Activated CD4-positive, CD25-positive, alpha-beta regulatory T cell treated with anti-CD3 and anti-CD28 coated beads, Interleukin-2, amount 50 U/mL, for 72 hours (primary cell): Measurements from ENCODE around the gene CST9.

Experiments used
- DNase-seq: peaks from one replicate; pipeline ENCODE4 v3.0.0; 2021

The CST9 gene, protein sequence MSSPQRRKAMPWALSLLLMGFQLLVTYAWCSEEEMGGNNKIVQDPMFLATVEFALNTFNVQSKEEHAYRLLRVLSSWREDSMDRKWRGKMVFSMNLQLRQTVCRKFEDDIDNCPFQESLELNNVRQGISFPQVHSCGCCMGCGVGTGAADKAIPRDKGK

DNA sequence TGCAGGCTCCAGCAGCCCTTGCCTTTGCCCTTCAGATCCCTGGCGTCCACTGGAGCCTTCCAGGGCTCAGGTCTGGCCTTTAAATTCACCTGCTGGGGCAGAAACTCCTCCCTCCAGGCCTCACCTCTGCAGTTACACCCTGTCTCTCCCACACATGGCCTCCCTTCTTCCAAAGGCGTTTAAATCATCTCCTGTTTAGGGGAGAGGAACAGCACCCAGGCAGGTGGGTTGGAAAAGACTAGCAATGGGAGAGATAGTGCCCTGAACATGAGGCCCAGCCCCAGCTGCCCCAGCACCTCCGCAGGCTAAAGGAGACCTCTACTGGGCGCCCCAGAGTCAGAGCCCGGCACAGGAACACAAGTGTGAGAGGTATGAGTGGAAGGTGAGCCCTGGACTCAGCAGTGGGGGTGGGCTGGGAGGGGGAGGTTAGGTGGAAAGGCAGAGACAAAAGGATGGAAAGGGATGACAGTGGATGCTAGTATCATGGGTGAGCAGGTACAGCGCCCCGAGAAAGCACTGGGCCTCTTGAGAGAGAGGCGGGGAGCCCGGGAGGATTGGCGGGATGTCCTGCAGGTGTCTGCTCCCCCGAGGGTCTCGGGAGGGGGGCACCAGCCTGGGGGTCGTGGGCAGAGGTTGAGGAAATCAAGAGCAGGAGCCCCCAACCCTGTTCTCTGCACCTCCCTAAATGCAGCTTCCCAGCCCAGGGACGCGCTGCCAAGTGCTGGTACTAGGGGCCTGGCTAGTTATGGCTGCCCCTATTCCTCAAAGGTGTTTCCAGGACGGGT lies at the start of gene CST9:
CST9 (minus strand) TSS at position 51 of the 785 bp plus-strand sequence. CDS start 53 bp downstream, outside the sequence.
- DNase-seq = no peak

DNA sequence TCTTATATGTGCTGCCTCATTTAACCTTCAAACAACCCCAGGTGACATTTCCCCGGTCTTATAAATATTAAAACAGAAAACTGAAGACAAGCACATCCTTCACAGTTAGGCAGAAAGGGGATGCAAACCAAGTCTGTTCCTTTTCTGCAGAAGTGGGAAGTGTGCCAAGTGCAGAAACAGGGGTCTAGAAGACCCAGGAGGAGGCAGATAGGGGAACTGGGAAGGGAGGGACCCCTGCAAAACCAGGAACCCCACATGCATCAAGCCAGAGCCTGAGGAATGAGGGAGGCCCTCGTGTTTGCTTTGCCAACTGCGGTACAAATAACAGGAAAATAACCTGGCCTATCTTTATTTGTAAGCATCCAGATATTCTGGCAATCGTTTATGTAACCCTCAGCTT lies 49.0 kb upstream of the CST9 start:
- DNase-seq = no peak

DNA sequence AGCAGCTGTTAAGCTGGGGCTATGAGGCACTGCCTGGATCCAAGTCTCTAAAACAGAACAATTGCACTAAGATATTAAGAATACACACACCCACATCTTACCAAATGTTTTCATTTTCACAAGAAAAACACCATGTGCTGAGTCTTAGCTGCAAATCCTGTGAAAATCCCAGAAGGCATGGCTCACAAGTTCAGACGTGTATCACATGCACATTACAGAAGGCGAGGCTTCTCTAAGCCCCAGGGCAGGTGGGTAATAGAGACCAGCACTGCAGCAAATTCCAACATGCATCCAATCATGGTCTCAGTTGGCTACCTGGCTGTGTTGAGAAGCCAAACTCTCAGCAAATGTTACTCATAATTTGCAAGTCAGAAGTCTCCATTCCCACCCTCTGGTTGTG lies 48.3 kb upstream of the CST9 start:
- DNase-seq = no peak

DNA sequence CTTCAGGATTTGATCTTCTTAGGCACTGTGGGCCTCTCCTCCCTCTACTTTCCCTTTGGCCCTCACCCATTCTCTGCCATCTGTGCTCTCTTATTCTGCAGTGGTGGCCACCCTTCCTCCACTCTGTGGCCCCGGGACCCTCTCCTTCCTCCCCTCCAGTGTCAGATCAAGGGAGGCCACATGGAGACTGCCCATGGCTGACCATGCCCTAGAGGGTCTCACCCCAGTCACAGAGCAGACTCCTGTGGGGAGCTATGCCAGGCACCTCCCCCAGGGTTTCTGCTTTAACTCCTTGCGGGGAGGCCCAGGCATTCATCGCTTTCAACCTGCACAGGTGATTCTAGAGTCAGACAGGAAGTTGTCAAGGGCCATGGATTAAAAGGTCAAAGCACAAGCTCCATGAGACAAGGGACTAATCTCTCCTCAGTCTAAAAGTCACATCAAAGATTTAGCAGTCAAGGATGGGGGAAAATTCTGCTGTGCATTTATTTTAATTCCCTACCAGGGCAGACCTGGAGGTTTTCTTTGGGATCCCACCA lies 47.8 kb upstream of the CST9 start:
- no peak for DNase-seq

DNA sequence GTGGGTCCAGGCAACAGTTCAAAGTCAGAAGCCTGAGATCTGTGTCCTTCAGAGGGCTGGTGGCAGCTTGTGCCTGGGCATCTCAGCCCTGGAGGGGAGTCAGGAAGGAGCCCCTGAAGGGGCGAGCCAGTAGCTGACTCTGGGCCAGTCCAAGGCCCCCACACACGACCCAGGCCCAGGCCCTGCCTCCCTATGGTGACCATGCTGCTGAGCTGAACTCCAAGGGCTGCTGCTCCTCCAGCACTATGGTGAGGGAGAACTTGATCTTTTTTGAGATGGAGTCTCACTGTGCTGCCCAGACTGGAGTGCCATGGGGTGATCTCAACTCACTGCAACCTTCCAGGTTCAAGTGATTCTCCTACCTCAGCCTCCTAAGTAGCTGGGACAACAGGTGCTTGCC lies 47.2 kb upstream of the CST9 start:
- DNase-seq = no peak

DNA sequence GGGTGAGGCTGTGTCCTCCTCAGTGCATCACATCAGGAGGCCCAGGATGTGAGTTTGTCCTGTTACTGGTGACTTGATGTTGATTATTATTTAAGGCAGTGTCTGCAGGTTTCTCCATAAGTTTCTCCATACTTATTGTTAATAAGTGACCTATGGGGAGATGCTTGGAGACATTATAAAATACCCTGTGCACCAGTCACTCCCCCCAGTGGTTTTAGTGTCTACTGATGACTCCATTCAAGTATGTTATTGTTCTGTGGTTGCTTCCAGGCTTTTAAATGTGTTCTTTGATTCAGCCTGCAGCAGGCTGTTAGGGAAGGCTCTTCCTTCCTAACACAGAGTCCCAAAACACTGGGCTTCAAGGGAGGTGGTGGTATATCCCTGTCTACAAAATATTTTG lies 46.7 kb upstream of the CST9 start:
- no peak for DNase-seq

DNA sequence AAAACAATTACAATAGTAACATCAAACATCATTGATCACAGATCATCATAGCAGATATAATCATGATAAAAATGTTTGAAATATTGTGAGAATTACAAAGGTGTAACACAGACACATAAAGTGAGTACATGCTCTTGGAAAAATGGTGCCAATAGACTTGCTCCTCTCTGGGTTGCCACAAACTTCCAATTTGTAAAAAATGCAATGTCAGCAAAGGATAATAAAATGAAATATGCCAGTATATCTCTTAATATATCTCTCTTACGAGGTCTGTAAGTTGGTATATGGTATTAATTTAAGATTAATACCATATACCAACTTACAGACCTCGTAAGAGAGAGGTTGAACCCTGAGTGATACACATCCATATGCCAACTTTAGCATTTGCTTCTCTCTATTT lies 45.4 kb upstream of the CST9 start:
- no peak for DNase-seq

DNA sequence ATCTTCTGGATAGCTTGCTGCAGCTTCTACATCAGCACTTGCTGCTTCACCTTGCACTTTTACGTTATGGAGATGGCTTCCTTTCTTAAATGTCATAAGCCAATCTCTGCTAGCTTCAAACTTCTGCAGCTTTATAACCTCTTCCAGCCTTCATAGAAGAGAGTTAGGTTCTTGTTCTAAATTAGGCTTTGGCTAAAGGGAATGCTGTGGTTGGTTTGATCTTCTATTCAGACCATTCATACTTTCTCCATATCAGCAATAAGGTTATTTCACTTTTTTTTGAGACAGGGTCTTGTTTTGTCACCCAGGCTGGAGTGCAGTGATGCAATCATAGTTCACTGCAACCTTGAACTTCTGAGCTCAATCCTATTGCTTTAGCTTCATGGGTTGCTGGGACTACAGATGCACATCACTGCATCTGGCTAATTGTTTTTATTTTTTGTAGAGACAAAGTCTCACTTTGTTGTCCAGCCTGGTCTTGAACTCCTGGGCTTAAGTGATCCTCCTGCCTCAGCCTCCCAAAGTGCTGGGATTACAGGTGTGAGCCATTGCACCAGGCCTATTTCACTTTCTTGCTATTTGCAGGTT lies 44.2 kb upstream of the CST9 start:
- no peak for DNase-seq

DNA sequence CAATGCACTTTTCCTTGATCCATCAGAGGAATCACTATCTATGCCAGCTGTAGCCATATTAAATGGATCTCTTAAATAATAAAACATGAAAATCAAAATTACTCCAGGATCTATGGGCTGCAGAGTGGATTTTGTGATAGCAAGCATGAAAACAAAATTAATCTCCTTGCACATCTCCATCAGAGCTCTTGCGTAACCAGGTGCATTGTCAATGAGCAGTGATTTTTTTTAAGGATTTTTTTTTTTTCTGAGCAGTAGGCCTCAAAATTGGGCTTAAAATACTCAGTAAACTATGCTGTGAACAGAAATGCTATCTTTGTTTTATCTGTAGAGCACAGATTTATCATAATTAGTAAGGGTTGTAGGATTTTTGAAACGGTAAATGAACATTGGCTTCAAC lies 43.5 kb upstream of the CST9 start:
- DNase-seq = no peak

DNA sequence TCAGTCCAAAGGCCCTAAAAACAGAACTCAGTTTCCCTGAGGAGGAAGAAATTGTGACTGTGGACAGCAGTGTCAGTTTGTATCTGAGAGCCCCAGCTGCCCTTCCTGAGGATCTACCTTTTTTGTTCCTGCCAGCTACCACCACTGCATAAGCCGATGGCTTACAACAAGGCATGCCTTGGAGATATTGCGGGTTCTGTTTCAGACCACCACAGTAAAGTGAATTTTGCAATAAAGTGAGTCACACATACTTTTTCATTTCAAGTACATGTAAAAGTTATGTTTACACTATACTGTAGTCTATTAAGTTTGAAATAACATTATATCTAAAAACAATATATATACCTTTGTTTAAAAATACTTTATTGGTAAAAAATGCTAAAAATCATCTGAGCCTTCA lies 41.6 kb upstream of the CST9 start:
- DNase-seq = no peak

DNA sequence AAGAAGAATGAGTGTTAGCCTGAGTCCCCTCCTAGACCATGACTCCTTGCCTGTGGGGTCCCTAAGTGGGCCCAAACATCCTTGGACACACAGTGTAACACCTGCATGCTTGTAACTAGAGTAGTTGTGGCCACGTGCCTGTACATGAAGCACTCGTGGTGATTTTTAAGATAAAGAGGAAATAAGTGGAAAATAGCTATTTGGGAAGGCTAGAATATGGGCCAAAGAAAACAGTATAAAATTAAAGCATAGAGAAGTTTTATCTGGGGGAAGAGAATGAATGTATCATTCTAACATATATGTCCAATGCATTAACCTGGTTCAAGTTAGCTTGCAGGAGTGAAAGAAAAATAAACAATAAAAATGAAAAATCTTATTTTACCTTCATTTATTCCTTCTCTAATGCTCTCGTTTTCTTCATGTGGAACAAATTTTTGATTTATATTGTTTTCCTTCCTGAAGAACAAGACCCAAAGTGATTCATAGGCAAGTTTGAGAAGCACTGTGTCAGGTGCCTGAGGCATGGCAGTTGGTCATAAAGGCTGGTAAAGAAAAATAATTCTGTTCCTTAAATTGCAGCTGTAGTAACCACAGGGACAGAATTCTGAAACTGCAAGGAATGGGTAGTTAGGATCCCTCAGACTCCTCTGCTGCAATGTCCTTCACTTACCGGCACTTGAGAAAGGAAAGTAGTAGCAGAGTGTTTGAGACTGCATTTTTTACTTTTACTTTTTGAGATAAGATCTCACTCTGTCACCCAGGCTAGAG lies 40.6 kb upstream of the CST9 start:
- no peak for DNase-seq

DNA sequence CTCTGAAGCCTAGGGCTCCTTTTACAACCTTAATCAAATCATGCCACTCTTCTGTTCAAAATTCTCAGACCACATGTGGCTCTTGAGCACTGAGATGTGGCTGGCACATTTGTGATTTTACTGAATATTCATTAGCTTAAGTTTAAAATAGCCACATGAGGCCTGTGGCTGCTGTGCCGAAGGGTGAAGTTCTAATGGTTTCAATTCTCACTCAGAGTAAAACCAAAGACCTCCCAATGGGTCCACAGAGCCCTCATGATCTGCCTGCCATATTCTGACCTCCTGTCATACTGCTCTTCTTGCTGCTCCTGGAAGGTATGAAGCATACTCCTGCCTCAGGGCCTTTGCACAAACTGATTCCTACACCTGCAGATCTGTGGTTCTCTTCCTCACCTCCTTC lies 39.9 kb upstream of the CST9 start:
- DNase-seq = no peak

DNA sequence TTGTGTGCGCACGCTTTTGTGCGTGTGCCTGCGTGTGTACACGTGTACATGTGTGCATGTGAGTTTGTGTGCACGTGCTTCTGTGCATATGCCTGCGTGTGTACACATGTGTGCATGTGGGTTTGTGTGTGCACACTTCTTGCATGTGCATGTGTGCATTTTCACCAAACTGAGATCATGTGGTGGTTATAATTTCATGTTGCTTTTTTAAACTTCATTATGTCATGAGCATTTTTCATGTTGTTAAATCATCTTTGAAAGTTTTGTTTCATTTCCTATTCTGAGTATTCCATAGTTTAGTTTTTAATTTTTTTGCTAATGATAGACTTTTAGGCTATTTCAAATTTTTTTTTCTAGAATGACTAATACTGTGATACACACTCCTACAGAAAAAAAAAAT lies 38.4 kb upstream of the CST9 start:
- DNase-seq = no peak

DNA sequence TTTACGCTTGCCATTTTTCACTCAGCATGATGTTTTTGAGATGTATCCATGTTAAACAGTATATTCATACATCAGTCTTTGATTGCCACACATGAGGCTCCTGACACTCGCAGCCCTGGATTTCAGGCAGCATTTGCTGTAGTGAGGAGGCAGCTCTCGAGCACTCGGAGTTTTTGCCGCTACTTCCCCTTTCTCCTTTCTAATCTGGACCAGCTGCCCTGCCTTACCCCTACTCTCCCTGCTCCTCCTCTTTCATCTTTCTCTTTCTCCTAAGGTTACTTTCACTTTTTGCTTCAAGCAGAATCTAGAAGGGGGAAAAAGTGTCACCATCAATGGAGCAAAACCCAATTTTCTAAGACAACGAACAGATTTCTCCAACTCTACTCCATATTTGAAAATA lies 37.9 kb upstream of the CST9 start:
- no peak for DNase-seq

DNA sequence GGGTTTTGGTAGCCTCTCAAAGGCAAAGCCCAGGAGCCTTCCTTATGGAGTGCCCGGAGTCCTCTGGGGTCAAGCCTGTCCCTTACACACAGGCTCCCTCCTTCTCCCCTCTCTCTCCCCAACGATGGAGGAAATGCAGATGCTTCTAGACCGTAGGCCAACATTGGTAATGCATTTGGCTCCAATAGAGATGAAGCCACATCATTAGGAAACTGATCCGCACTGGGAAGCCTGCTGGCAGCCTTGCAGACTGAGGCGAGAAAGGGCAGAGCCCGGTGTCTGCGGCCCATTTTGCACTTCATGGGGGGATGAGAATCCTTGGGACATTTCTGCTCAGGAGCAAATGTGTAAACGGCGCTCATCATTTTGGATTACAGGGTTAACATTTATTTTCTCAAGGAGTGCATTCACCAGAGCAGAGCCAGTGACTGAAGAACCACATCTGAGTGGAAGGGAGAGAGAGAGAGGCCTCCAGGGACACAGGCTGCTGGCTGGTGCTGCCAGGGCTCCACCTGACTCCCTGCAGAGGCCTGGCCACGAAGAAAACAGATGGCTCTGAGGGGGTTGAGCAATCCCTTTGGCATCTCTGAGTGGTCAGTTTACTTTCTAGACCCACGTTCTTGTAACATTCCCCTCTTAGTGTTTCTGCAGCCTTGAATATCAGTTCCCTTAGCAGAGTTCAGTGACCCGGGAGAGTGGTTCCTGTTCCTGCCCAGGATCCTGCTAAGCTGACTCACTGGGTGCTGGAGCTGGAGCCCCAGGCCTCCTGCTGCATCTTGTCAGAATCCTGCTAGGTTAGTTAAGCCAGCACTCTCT lies 36.4 kb upstream of the CST9 start:
- DNase-seq = no peak

DNA sequence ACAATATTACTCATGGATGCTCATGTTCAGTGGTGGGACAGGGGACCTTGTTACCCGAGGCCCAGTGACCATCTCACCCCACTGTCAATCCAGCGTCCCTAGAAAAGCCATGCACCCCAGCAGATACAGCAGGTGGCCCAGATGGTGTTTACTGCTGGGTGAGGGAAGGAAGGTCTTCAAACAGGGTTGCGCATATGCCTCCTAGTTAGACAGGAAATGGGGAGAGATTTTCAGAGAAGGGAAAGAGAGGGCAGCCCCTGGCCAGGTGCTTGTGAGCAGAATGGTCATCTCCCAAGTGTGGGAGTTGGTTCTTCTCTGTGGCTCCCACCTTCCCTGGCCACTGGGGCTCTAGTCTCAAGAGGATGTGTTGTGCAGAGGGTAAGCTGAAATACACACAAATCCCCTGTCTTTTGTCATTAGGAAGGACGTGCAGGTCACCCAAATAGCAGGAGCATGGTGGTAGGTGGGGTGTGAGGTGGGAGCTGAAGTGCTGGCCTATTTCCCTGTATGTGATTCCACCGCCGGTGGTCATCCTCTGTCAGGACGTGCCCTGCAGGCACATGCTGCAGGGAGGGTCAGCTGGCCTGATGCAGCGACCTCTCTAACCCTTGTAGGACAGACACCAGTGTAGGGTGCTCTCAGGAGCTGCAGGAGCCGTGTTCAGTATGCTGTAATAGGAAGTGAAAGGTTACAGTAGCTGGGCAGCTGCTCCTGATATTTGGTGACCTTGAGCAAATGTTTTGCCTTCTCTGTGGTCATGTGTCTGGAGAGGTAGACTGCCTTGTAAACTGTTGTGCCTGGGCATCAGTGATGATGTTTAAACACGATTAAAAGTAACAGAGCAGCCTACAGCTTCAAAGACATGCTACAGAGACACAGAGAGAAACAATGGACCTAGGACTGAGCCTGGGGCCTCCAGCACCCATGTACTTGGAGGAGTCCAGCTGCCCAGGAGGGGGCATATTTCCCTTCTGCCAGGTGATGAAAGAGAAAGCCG lies 35.3 kb upstream of the CST9 start:
- DNase-seq = no peak

DNA sequence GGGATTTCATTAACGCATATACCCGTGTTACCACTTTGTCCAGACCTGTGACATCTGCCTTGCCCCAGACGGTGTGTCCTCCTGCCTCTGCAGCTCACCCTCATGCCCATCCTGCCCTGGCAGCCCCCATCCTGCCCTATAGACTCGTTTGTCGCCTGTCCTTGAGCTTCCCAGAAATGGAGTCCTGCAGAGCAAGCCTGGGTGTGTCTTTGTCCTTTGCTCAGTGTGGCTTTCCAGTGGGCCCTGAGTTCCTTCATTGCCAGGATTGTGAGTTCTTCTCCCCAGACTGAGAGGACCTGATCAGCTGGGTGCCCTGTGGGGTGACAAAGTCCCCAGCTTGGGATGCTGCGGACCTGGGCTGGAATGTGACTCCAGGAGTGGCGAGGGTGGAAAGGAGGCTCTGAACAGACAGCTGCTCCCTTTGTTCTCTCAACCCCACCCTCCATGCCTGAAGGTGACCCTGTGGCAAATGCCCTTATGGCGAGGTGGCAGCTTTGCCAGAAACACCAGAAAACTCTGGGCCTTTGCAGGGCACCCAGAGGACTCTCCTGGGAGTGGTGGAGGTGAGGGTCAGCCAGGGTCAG lies 34.4 kb upstream of the CST9 start:
- no peak for DNase-seq

DNA sequence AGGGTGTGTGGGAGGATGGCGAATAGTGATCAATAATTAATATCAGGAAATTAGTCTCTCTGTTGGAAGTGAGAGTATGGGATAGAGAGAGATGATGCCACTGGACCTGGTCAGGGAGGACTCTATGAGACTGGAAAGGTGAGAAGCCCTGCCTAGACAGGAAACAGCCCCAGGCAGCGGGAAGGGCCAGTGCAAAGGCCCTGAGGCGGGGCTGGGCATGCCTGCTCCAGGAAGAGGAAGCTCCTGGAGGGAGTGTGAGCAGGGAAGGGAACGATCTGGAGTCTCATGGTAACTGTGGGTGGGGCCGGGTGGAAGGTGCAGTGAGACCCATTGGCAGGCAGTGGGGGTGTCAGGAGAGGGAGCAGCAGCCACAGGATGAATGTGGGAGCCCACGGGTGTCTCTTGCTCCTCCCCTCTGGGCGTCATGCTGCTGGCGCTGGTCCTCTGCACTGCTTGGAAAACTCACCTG lies 33.8 kb upstream of the CST9 start:
- no peak for DNase-seq

DNA sequence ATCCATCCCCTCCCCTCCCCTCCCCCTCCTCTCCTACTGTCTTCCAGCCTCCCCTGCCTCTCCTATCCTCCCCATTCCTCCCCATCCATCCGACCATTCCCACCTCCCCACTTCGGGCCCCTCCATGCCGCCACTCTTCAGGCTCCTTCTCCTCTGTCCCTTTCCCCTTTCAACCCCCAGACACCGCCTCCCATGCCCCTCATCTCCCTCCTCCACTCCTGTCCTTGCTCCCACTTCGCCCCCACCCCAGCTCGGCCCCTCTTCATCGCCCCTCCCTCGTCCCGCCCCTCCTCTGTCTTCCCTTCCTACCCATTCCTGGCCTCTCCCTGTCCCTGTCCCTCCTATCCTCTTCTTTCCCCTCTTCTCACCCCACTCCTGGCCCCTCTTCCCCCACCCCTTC lies 32.6 kb upstream of the CST9 start:
- DNase-seq = no peak

DNA sequence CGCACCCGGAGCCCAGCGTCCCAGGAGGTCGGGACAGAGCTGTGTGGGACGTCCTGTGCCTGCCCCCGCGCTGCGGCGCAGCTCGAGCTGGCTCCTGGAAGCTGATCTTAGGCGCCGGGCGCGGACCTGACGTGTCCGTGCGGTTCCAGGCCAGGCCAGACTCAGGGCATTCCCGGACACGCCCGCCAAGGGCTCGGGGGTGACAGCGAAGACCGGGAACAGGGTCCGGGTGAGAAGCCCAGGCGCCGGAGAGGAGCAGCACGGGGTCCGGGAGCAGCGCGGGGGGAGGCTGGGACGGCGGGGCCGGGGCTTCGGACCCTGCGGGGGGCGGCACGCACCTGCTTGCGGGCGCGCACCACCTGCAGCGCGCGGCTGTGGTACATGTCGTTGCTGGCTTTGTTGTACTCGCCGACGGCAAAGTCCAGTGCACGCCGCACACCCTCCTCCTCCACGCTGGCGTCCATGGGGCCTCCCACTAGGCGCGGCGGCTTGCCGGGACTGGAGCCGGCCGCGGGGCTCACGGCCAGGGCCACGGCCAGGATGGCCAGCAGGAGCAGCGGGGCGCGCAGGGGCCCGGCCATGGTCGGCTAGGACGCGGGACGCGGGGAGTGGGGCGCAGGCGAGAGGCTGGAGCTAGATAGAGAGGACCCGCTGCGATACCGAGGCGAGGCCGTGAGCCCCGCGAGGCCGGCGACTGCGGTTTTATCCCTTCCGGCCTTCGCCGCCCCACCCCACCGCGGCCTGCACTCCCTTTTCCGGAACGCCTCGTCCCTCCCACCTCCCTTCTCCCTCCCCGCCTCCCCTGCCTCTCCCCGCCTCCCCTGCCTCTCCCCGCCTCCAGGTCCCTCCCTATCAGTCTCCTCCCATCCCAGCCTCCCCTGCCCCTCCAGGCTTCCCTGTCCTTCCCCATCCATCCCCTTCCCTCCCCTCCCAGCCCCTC lies 31.8 kb upstream of the CST9 start, which contains the start of gene CST3:
CST3 (minus strand) TSS at position 674 of the 940 bp plus-strand sequence; CDS start at position 581, 93 bp downstream.
- no peak for DNase-seq
